Adipocyte (in vitro differentiated cells): ENCODE data around the gene IP6K3.

ENCODE experiments used
- DNase-seq: peaks from one replicate; pipeline ENCODE4 v3.0.0-alpha.2; 2015; ENCODE audit warnings: low read depth
- H3K27me3 ChIP-seq: replicated peaks from 2 replicates; pipeline ENCODE4 v1.7.0; 2013; ENCODE audit warnings: mild to moderate bottlenecking, low read length, moderate library complexity; ENCODE audit not compliant: control insufficient read depth, insufficient read depth
- H3K36me3 ChIP-seq: 2 replicates; pipeline ENCODE4 v1.7.0; 2013; ENCODE audit warnings: low read length, mild to moderate bottlenecking, moderate library complexity; ENCODE audit not compliant: control insufficient read depth, insufficient read depth, severe bottlenecking
- H3K4me1 ChIP-seq: 2 replicates; pipeline ENCODE4 v1.7.0; 2013; ENCODE audit warnings: mild to moderate bottlenecking, low read length, moderate library complexity; ENCODE audit not compliant: control insufficient read depth, insufficient read depth
- H3K4me3 ChIP-seq: 2 replicates; pipeline ENCODE4 v1.7.0; 2013; ENCODE audit warnings: mild to moderate bottlenecking, low read length, moderate library complexity
- H3K9ac ChIP-seq: 2 replicates; pipeline ENCODE4 v1.7.0; 2013; ENCODE audit warnings: mild to moderate bottlenecking, low read length, moderate library complexity
- H3K9me3 ChIP-seq: 2 replicates; pipeline ENCODE4 v1.7.0; 2013; ENCODE audit warnings: mild to moderate bottlenecking, low read length, moderate library complexity; ENCODE audit not compliant: control insufficient read depth

Gene IP6K3

GRCh38 chr6:33671744-33672072 lies 75.0 kb downstream of the IP6K3 start:
- DNase-seq, result no peak
- Histone ChIP-seq H3K9me3 (no peaks in the 10 kb centered on the region), H3K4me1 (peaks cover 35% of the 10 kb centered on the region), H3K9ac (no peak overlapping the region), H3K4me3 (no peak overlapping the region), H3K36me3 (peaks cover 22% of the 10 kb centered on the region), H3K27me3 (no peaks in the 10 kb centered on the region)
